Stimulated activated CD4-positive, alpha-beta T cell treated with anti-CD3 and anti-CD28 coated beads, Interleukin-4, amount 100 ng/mL, for 1 hour (primary cell): Measurements from ENCODE around the gene AP2S1.
A peak's percentile ranks its signal among the peaks of the same experiment; 100 is the strongest.
"Not testable (repeated sequence)": the region's sequence is repeated elsewhere in the genome, so short reads cannot be mapped to it uniquely, and the experiment has no call there.

Source experiments
- DNase-seq: peaks from one replicate; pipeline ENCODE4 v3.0.0-alpha.2; 2020

Gene AP2S1

DNA sequence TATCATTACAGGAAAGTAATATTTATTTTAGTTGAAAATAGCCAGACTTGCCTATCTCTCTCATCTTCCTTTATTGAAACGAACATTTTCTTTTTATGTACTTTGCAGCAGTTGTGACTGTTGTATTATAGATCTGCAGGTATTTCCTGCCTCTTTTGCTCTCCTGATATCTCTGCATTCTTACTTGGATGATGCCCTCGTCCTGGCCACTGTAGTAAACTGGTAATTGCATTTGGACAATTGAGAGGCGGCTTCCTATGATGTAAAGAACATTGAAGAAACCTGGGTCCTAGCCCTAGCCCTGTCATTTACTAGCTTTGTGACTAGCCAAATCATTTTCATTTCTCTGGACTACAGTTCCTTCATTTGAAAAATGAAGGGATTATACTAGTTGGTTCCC, 16.5 kb upstream of the AP2S1 start:
- DNase-seq, result no peak

GRCh38 chr19:46866407-46867136, 15.9 kb upstream of the AP2S1 start:
- DNase-seq, result no peak

- DNase-seq, result no peak
These were observed 13.4 kb upstream of the AP2S1 start for GRCh38 chr19:46863818-46864629.

DNA sequence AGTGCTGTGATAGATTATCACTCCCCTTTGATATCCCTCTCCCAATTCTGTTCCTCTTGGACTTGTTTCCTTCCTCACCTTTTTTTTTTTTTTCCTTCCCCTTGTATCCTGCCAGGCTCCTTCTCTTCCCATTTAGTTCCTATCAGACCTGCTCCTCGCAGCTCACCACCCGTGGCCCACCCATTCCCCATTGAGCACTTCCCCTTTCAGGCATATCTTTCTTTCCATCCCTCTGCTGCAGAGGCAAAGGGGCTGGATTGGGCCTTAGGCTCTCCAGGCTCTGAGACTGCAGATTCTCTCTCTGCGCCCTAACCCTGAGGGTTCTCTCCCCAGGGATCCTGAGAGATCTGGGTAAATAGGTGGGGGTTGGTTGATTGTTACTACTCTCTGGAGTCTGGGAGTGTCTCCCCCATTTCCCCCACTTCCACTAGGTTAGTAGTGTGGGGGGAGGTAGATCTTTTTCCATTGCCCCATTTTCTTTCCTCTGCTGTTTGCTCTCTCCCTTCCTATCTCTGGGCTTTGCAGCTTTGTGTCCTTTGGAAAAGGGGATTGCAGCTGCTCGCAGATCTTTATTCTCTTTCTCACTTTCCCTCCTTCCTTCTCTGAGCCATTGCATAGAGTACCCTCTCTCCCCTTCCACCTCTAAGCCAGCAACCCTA, 12.5 kb upstream of the AP2S1 start:
- no peak for DNase-seq

DNA sequence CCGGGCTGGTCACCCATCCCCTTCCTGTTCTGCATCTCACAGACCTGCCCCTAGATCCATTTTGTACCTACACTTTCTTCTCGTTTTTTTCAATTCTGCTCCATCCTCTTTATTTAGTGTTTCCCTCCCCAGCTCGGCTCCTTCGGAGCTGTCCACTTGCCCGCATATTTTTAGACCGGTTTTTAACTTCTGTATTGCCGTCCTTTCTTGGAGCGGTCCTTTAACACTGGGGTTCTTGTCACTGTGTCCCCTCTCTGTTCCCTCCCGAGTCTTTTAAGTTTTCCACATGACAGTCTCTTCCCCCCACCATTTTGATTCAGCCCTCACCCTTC, 11.8 kb upstream of the AP2S1 start:
- DNase-seq, result no peak

- no peak for DNase-seq
These were observed 11.3 kb upstream of the AP2S1 start for GRCh38 chr19:46861691-46862502.

DNA sequence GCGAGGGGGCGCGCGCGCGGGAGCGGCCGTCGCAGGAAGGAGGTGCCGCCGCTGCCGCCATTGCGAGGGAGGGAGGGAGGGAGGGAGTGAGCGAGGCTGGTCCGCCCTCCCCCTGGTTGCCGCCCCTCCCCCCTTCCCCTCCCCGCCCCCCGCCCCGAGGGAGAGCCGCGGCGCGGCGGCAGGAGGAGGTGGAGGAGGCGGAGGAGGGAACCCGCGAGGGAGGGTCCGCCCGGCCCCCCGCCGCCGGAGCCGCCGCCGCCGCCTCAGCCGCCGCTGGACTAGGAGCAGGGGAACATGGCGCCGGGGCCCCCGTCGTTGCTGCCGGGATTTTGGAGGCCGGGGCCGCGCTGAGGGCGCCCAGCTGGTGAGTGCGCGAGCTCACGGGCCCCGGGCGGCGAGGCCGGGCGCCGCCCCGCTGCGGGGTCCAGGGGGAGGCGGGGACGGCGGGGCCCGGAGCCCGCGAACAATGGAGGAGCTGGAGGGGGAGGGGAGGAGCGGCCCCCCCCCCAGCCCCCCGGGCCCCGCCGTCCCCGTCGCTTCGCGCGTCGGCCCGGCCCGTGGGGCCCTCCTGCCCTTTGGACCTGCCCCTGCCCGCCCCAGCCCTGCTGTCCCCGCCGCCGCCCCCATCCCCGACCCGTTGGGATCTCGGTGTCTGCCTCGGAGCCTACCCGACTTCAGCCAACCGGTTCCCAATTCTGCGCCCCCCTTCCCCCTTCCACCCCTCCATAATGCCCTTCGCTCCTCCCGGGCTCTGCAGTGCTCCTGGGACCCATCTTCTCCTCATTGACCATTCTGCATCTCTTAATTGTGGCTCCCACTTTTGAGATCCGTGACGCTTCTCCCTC, 10.4 kb upstream of the AP2S1 start, which contains the start of gene ARHGAP35:
ARHGAP35 (plus strand) TSS at position 152 of the 845 bp plus-strand sequence. CDS start 57,679 bp downstream, outside the sequence.
- DNase-seq, result peak; percentile 19

GRCh38 chr19:46860125-46860845, 9.6 kb upstream of the AP2S1 start:
- DNase-seq, result peak; percentile 94

DNA sequence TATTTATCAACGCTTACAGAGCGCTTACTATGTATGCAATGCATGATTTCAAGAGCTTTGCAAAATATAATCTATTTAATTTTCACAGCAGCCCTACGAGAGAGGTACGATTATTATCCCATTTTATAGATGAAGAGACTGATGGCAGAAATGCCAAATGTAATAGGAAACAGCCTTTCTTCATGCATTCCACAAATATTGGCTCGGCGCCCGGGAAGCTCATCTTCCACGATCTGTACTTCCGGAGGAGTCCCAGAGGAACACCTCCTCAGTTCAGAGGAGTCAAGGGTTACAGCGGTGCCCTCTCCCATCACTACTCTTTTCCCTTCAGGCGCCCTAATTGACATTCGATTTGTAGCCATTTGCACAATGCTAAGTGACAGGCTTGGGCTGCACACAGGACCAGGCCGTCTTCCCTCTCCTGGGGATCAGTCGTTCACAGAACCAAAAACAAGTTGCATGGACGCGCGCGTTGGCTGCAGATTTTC, 9.0 kb upstream of the AP2S1 start:
- DNase-seq, result no peak

GRCh38 chr19:46856062-46857022, 5.7 kb upstream of the AP2S1 start:
- peak; percentile 92 for DNase-seq

GRCh38 chr19:46854698-46855097, 4.1 kb upstream of the AP2S1 start:
- DNase-seq, result not testable (repeated sequence)

DNA sequence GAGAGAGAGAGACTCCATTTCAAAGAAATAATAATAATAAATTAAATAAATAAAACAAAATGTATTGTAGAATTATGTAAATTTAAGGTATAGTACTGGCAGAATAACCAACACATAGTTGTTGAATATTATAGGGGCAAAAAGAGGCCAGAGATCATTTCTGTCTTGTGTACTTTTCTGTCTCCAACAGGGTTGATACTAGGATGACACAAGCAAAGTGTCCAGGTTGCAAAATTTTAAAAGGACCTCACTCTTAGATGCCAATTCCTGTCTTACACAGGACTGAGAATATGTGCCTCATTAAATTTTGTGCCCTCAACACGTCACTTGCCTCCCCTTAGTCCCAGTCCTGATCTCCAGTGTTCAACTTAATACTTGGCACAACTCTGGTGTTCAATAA, 2.2 kb upstream of the AP2S1 start:
- DNase-seq, result no peak

- no peak for DNase-seq
These were observed 1.0 kb downstream of the AP2S1 start for GRCh38 chr19:46849610-46850009.

DNA sequence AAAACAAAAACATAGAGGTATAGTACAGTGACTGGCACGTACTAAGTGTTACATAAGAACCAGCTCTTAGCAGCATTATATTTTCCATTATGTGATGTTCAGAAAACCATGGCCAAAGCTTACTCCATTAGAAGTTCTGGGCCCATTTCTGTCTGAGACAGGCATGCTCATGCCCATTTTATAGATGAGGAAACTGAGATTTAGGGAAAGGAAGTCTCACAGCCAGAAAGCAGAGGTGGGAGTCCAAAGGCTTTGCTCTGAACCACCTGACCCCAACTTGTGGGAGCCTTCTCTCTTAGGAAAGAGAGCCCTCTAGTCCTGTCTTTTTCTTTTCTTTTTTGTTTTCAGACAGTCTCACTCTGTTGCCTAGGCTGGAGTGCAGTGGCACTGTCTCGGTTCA, 2.3 kb downstream of the AP2S1 start:
- no peak for DNase-seq

- DNase-seq, result no peak
These were observed 3.1 kb downstream of the AP2S1 start for GRCh38 chr19:46847528-46847927.

DNA sequence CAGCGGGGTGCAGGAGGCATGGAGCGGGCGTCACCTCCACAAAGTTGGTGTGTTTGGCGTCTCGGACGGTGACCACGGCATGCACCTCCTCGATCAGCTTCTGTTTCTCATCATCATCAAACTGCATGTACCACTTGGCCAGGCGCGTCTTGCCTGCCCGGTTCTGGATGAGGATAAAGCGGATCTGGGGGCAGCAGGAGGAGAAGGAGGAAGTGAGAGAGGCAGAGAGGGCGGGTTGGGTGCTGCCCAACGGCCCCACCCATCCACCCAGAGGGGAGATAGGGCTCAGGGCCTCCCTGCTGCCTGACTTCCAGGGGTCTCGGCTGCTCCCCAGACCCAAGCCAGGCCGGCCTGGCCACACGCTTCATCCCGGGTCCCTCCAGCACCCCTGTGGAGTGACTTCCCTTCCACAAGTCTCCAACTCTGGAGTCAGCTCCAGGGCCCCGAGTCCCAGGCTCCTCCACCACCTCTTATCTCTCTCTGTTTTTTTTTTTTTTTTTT, 4.6 kb downstream of the AP2S1 start:
- no peak for DNase-seq

- DNase-seq, result no peak
These were observed 6.6 kb downstream of the AP2S1 start for GRCh38 chr19:46844067-46844489.

DNA sequence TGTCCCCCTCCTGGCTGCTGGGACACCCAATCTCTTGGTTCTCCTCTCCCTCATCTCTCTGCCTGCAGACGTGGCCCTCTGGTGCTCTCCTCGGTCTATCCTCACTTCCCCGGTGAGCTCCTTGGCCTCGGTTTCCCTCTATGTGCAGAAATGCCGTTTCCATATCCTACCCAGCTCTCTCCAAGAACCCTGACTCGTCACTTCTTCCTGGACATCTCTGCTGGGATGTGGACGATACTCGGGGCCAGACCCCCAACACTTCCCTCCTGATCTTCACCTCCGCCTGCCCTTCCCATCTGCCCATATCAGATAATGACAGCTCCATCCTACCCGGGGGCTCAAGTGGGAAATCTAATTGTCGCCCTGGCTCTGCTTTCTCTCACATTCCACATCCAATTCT, 7.9 kb downstream of the AP2S1 start:
- DNase-seq, result no peak

DNA sequence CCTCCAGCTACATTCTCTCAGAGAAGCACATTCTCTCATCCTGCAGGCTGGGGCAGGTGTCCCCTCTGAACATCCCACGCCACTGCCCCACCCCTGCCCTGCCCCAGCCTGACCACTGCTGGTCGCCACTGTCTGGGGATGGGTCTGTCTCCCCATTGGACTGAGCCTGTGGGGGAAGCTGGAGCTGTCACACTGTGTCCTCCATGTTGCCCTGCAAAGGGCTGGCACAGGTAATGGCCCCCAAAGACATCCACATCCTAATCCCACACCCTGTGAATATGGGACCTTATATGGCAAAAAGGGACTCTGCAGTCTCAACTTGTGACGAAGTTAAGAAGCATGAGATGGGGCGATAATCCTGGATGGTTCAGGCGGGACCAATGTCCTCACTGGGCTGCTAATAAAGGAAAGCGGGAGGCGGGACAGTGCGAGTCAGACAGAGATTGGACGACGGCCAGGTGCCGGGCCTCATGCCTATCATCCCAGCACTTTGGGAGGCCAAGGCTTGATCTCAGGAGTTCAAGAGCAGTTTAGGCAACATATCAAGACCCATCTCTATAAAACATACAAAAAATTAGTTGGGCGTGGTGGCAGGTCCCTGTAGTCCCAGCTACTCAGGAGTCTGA, 9.1 kb downstream of the AP2S1 start:
- DNase-seq, result no peak
